Right lobe of liver (tissue), 6 donors: ENCODE data around the gene HSD11B1L. TPM values are rescaled to one million over a fixed set of nuclear protein-coding genes. Genes with fewer than 3 reads are reported as not detected.
A peak's percentile ranks its signal among the peaks of the same experiment; 100 is the strongest.

Source experiments
- ATAC-seq, 4 donors: fragments of 200-7000 bp; cut with Tn5 transposase; one replicate each; pipeline ENCODE4 v1.9.1; 2020; ENCODE audit warnings: mild to moderate bottlenecking in 4 of 4, moderate library complexity in 4 of 4
- DNase-seq, 3 donors: peaks; one replicate each; pipeline ENCODE4 v3.0.0-alpha.2; 2020
- H3K27ac ChIP-seq, 3 donors: fragments of 200-600 bp; one replicate each; pipeline ENCODE4 v1.8.0; 2022
- H3K27me3 ChIP-seq, 2 donors: fragments of 200-600 bp; one replicate each; pipeline ENCODE4 v1.8.0; 2022
- H3K36me3 ChIP-seq, 4 donors: fragments of 200-600 bp; sonication (generic) in 1 of 4; one replicate each; pipeline versions ENCODE4 v1.5.1 to v1.8.0; 2017 to 2022; ENCODE audit warnings: control low read depth in 1 of 4
- H3K4me1 ChIP-seq, 4 donors: fragments of 200-600 bp; sonication (generic) in 1 of 4; one replicate each; pipeline versions ENCODE4 v1.5.1 to v1.8.0; 2017 to 2022; ENCODE audit warnings: control low read depth in 1 of 4
- H3K4me3 ChIP-seq, 3 donors: fragments of 200-600 bp; one replicate each; pipeline ENCODE4 v1.8.0; 2022
- H3K9me3 ChIP-seq, 4 donors: fragments of 200-600 bp; sonication (generic) in 1 of 4; one replicate each; pipeline versions ENCODE4 v1.5.1 to v1.8.0; 2017 to 2022; ENCODE audit warnings: control low read depth in 1 of 4
- CTCF ChIP-seq, 4 donors: fragments of 200-600 bp in 3 of 4; fragments of 450-650 bp in 1 of 4; IDR thresholded peaks; one replicate each; pipeline versions ENCODE4 v1.5.1 to v1.8.0; 2016 to 2022; ENCODE audit warnings: antibody characterized with exemption in 4 of 4, mild to moderate bottlenecking in 2 of 4
- POLR2A ChIP-seq: fragments of 450-650 bp; IDR thresholded peaks from one replicate; pipeline ENCODE4 v1.6.1; 2017; ENCODE audit warnings: antibody characterized with exemption, mild to moderate bottlenecking
- WGBS: methylation state at CpG from one replicate; pipeline ENCODE4 v1.1.6; 2018; ENCODE audit warnings: low coverage, low lambda C conversion rate; ENCODE audit not compliant: insufficient coverage; ENCODE audit errors: missing lambda C conversion rate; 5-methylcytosine and 5-hydroxymethylcytosine counted together
- intact Hi-C, 2 donors: fragments of 100-400 bp; cut with DNase I; formaldehyde crosslinking; loops; one replicate each; pipeline versions ENCODE4 v1.11.2 to v1.14.1; 2022
- total RNA-seq, 6 experiments: library from RNA; depleted of rRNA in 2 of 6; stranded (reverse); fragments of >200 nt in 2 of 6; fragmentation: NEBNext Ultra II Directional in 3 of 6; extraction: Animal tissue kit (Norgen Biotek cat#: 25700) in 3 of 6; gene quantifications; one replicate each; pipeline versions ENCODE4 v1.1.0 to v1.2.4, GENCODE V29; 2016 to 2023
- donor health status: DM: no; HTN: yes; CAD: no.
- donor health status: DM: no; HTN: no; CAD: no.
- donor health status: DM: no; HTN: no; CAD: no.
- donor health status: DM: no; HTN: yes; CAD: no.
- donor health status: DM: no; HTN: yes; CAD: no.

Gene HSD11B1L
- total RNA-seq, 6 experiments from 2014 or later, result 1.6 to 10.3 (median 4.0) TPM

DNA sequence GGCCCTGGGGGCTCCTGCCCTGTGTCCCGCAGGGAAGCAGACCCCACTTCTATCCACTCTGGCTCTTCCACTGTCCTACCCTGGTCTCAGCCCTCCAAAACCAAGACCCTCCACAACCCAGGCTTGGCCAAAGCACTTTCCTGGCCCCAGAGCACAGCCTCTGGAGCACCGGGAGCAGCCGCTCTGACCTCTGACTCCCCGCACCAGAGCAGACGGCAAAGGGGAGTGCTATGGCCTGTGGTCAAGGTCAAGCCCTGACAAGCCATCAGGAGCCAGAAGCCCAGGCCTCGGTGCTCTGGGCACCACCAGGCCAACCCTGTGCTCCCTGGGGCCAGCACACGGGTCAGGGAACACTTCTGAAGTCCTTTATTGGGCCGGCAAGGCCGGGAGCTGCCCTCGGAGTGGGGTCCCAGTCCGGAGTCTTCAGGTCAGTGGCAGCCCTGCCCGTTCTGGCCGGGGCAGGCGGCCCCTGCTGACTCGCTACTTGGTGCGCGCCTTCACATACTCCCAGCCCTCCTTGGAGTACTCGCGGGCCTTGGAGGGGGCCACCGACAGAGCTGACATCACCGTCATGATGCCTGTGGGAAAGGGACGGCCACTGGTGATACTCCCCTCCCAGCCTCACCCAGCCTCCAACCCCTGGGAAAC lies 2.6 kb upstream of the HSD11B1L start:
- no CpG with 5 or more reads among the region's 22 CpGs for WGBS
- Histone ChIP-seq H3K4me3 (no peak overlapping the region), H3K27me3 (no peaks in the 10 kb centered on the region), H3K36me3 (no peaks in the 10 kb centered on the region), H3K27ac (no peak overlapping the region), H3K9me3 (no peaks in the 10 kb centered on the region), H3K4me1 (peaks cover 0 to 6% (median 0%) of the 10 kb centered on the region in 4 donors)
- TF ChIP-seq CTCF (IDR thresholded peaks at IDR 0.05) (no peak), POLR2A (no peak)
- ATAC-seq (no peak), DNase-seq (no peak)
- intact Hi-C loops, result loop anchor here in 1 of 2 donors (10.0 kb wide), 1 partner anchor 63 kb away; no protein-coding TSS in a partner anchor

- H3K4me1 ChIP-seq, result peaks cover 0 to 6% (median 0%) of the 10 kb centered on the region in 4 donors
- TF ChIP-seq POLR2A, result no peak
- TF ChIP-seq CTCF (IDR thresholded peaks at IDR 0.05), result no peak
- ATAC-seq (no peak), DNase-seq (no peak)
- H3K9me3 ChIP-seq, result no peaks in the 10 kb centered on the region
- peak overlapping the region; percentile 62 to 97 (median 95) for H3K4me3 ChIP-seq
- intact Hi-C loops, result loop anchor here in 1 of 2 donors (10.0 kb wide), 1 partner anchor 65 kb away; no protein-coding TSS in a partner anchor
- no peaks in the 10 kb centered on the region for H3K27me3 ChIP-seq
- H3K27ac ChIP-seq, result peak overlapping the region in 2 of 3 donors; percentile 72 to 82
- WGBS, result 21% methylated on average over 7 of the region's 26 CpGs
- no peaks in the 10 kb centered on the region for H3K36me3 ChIP-seq
Observed at GRCh38 chr19:5679289-5680083, 1.3 kb upstream of the HSD11B1L start.

- Histone ChIP-seq H3K4me1 (peaks cover 0 to 6% (median 0%) of the 10 kb centered on the region in 4 donors), H3K4me3 (peak overlapping the region; percentile 62 to 97 (median 95)), H3K9me3 (no peaks in the 10 kb centered on the region), H3K27ac (peak overlapping the region; percentile 72 to 82 (median 82)), H3K36me3 (no peaks in the 10 kb centered on the region), H3K27me3 (no peaks in the 10 kb centered on the region)
- WGBS, result 0% methylated on average over 11 of the region's 23 CpGs
- intact Hi-C loops, result no loop called here
- no peak for TF ChIP-seq POLR2A
- no peak for TF ChIP-seq CTCF (IDR thresholded peaks at IDR 0.05)
- DNase-seq (no peak), ATAC-seq (peak in 3 of 4 donors; percentile 1 to 4 (median 1))
Observed at GRCh38 chr19:5680084-5680436, 767 bp upstream of the HSD11B1L start.

DNA sequence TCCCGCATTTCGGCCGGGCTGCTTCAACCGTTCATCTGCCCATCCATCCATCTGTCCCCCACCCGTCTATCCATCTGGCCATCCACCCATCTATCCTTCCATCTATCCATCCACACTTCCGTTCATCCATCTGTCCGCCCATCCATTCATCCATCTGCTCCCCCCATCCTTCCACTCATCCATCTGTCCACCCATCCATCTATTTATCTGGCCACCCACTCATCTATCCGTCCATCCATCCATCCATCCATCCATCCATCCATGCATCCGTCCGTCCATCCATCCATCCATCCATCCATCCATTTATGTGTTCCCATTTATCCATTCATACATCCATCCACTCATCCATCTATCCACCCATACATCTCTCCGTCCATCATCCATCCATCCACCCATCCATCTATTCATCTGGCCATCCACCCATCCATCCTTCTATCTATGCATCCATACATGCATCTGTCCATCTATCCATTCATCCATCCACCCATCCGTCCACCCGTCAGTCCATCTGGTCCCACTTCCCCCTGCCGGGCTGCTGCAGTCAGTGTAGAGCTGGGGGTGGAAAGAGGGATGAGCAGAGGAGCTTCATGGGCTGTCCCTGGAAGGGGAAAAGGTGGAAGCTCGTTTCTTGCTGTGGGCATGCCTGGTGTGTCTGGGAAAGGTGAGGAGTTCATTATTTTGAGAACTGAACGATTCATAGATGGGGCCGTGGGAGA lies 722 bp downstream of the HSD11B1L start:
- H3K4me1 ChIP-seq, result peaks cover 0 to 6% (median 0%) of the 10 kb centered on the region in 4 donors
- intact Hi-C loops, result no loop called here
- no peaks in the 10 kb centered on the region for H3K9me3 ChIP-seq
- ATAC-seq (no peak), DNase-seq (no peak)
- H3K4me3 ChIP-seq, result peak overlapping the region; percentile 62 to 97 (median 95)
- no peak for TF ChIP-seq POLR2A
- no peak for TF ChIP-seq CTCF (IDR thresholded peaks at IDR 0.05)
- no peaks in the 10 kb centered on the region for H3K27me3 ChIP-seq
- no peaks in the 10 kb centered on the region for H3K36me3 ChIP-seq
- no peak overlapping the region for H3K27ac ChIP-seq
- WGBS, result 67% methylated on average over 16 of the region's 17 CpGs
